ENCODE measurements around the gene FRYL.

GRCh38 chr4:48558819-48559218, 221.3 kb downstream of the FRYL start:
- no peak for TF ChIP-seq FOXM1 (IDR thresholded peaks at IDR 0.05; ENCODE audit: borderline replicate concordance, low read depth)
- no peak for TF ChIP-seq RAD21 (IDR thresholded peaks at IDR 0.05; ENCODE audit: low read depth)
- TF ChIP-seq MAX (IDR thresholded peaks at IDR 0.05): no peak
- no peak for TF ChIP-seq TAF1 (IDR thresholded peaks at IDR 0.05; ENCODE audit: low read depth)
- TF ChIP-seq CEBPB (IDR thresholded peaks at IDR 0.05): no peak
- TF ChIP-seq EP300 (IDR thresholded peaks at IDR 0.05; ENCODE audit: borderline replicate concordance): no peak
- no peak for TF ChIP-seq YY1 (IDR thresholded peaks at IDR 0.05; ENCODE audit: low read depth)
- TF ChIP-seq ZBTB7A (IDR thresholded peaks at IDR 0.05; ENCODE audit: low read depth): no peak
- TF ChIP-seq USF1 (IDR thresholded peaks at IDR 0.05): no peak
- no peak for TF ChIP-seq REST (IDR thresholded peaks at IDR 0.05; ENCODE audit: low read depth)
